GM23248 (cell line): Measurements from ENCODE around the gene CDH20. TPM values are rescaled to one million over a fixed set of nuclear protein-coding genes. Genes with fewer than 3 reads are reported as not detected.

Source experiments
- DNase-seq: peaks from one replicate; pipeline ENCODE4 v3.0.0-alpha.2; 2015
- H2AFZ ChIP-seq: fragments of 200-600 bp; sonication (generic); 2 replicates; pipeline ENCODE4 v1.6.1; 2016; ENCODE audit warnings: antibody characterized with exemption
- H3F3A ChIP-seq: fragments of 200-600 bp; sonication (generic); 2 replicates; pipeline ENCODE4 v1.6.1; 2016; ENCODE audit warnings: mild to moderate bottlenecking, antibody characterized with exemption, mixed run types; ENCODE audit not compliant: insufficient read depth
- H3K27ac ChIP-seq: fragments of 200-600 bp; sonication (generic); 2 replicates; pipeline ENCODE4 v1.5.1; 2016; ENCODE audit warnings: mild to moderate bottlenecking
- H3K27me3 ChIP-seq: fragments of 200-600 bp; sonication (generic); replicated peaks from 2 replicates; pipeline ENCODE4 v1.6.1; 2016; ENCODE audit warnings: mild to moderate bottlenecking; ENCODE audit not compliant: insufficient read depth
- H3K36me3 ChIP-seq: fragments of 200-600 bp; sonication (generic); 2 replicates; pipeline ENCODE4 v1.6.1; 2016; ENCODE audit warnings: low read depth, mild to moderate bottlenecking
- H3K4me1 ChIP-seq: fragments of 200-600 bp; sonication (generic); 2 replicates; pipeline ENCODE4 v1.6.1; 2016; ENCODE audit warnings: mild to moderate bottlenecking; ENCODE audit not compliant: insufficient read depth
- H3K4me2 ChIP-seq: fragments of 200-600 bp; sonication (generic); one replicate; pipeline ENCODE4 v1.6.1; 2016; ENCODE audit warnings: mild to moderate bottlenecking; ENCODE audit not compliant: unreplicated experiment
- H3K4me3 ChIP-seq: fragments of 200-600 bp; sonication (generic); 2 replicates; pipeline ENCODE4 v1.5.1; 2016; ENCODE audit warnings: mild to moderate bottlenecking
- H3K79me2 ChIP-seq: fragments of 200-600 bp; sonication (generic); 2 replicates; pipeline ENCODE4 v1.6.1; 2016; ENCODE audit warnings: mild to moderate bottlenecking; ENCODE audit not compliant: insufficient read depth
- H3K9ac ChIP-seq: fragments of 200-600 bp; sonication (generic); 2 replicates; pipeline ENCODE4 v1.6.1; 2016; ENCODE audit warnings: mild to moderate bottlenecking
- H3K9me2 ChIP-seq: fragments of 200-600 bp; sonication (generic); 2 replicates; pipeline ENCODE4 v1.6.1; 2016; ENCODE audit warnings: mixed run types, mild to moderate bottlenecking, moderate library complexity; ENCODE audit not compliant: insufficient read depth
- H3K9me3 ChIP-seq: fragments of 200-600 bp; sonication (generic); one replicate; pipeline ENCODE4 v1.6.1; 2017; ENCODE audit warnings: low read depth
- H4K20me1 ChIP-seq: fragments of 200-600 bp; sonication (generic); 2 replicates; pipeline ENCODE4 v1.6.0; 2016; ENCODE audit not compliant: insufficient read depth
- EZH2 ChIP-seq: fragments of 200-600 bp; sonication (generic); IDR thresholded peaks from 2 replicates; pipeline ENCODE4 v1.6.1; 2018; ENCODE audit warnings: antibody characterized with exemption, mild to moderate bottlenecking; ENCODE audit not compliant: insufficient read depth, poor library complexity, severe bottlenecking
- EZH2phosphoT487 ChIP-seq: fragments of 200-600 bp; sonication (generic); IDR thresholded peaks from 2 replicates; pipeline ENCODE4 v1.6.1; 2018; ENCODE audit warnings: antibody characterized with exemption, moderate library complexity, mild to moderate bottlenecking, low read depth; ENCODE audit not compliant: insufficient read depth
- WGBS, 2 experiments: methylation state at CpG; one replicate each; pipeline ENCODE4 v1.1.6; 2015 to 2017; ENCODE audit warnings: low lambda C conversion rate in 2 of 2, low coverage in 1 of 2; ENCODE audit errors: missing lambda C conversion rate in 2 of 2; 5-methylcytosine and 5-hydroxymethylcytosine counted together
- in situ Hi-C: fragments of 300-500 bp; cut with MboI; formaldehyde crosslinking; loops from 2 replicates; pipeline ENCODE4 v1.15.0; 2020
- polyA plus RNA-seq: library from polyadenylated mRNA; unstranded; fragments of >200 nt; fragmentation: Nextera tagmentation; extraction: Ambion mirVana; gene quantifications from 2 replicates; pipeline ENCODE4 v1.2.1, GENCODE V29; 2016
- total RNA-seq: library from RNA; depleted of rRNA; stranded (reverse); fragments of >200 nt; shearing (Covaris generic); gene quantifications from 2 replicates; pipeline ENCODE4 v1.2.3, GENCODE V29; 2014

CDH20 gene
- total and polyA plus RNA-seq, 2 experiments from 2014 or later, result not detected

- no peak for DNase-seq
These were observed 241.4 kb downstream of the CDH20 start for GRCh38 chr18:61574665-61575064.

GRCh38 chr18:61575419-61575818 is 242.2 kb downstream of the CDH20 start:
- Histone ChIP-seq H3K9ac (no peak overlapping the region), H3K27me3 (no peaks in the 10 kb centered on the region), H3K9me3 (no peaks in the 10 kb centered on the region), H3K36me3 (no peaks in the 10 kb centered on the region), H3K4me2 (no peak overlapping the region), H3K4me3 (no peak overlapping the region), H4K20me1 (no peaks in the 10 kb centered on the region), H3K9me2 (no peaks in the 10 kb centered on the region; the same call in 1 of the 2 replicates), H2AFZ (no peak overlapping the region), H3K79me2 (no peaks in the 10 kb centered on the region), H3F3A (no peaks in the 10 kb centered on the region), H3K27ac (no peak overlapping the region), H3K4me1 (peaks cover 7% of the 10 kb centered on the region)
- no peak for TF ChIP-seq EZH2phosphoT487
- no peak for TF ChIP-seq EZH2
- in situ Hi-C loops, result no loop called here
- 72 to 74% methylated on average over 3 of the region's 3 CpGs for WGBS, 2 experiments
- DNase-seq, result peak; percentile 19

More at GRCh38 chr18:61574665-61575064, 241.4 kb downstream of the CDH20 start:
- in situ Hi-C loops, result no loop called here
- Histone ChIP-seq H3F3A (peaks cover 4% of the 10 kb centered on the region), H3K4me3 (no peak overlapping the region), H4K20me1 (no peaks in the 10 kb centered on the region), H3K36me3 (no peaks in the 10 kb centered on the region), H3K79me2 (no peaks in the 10 kb centered on the region), H3K9ac (no peak overlapping the region), H3K9me2 (no peaks in the 10 kb centered on the region; the same call in 1 of the 2 replicates), H2AFZ (no peak overlapping the region), H3K9me3 (no peaks in the 10 kb centered on the region), H3K27ac (no peak overlapping the region), H3K4me2 (no peak overlapping the region), H3K27me3 (no peaks in the 10 kb centered on the region), H3K4me1 (peaks cover 14% of the 10 kb centered on the region)
- no peak for TF ChIP-seq EZH2
- no peak for TF ChIP-seq EZH2phosphoT487

DNA sequence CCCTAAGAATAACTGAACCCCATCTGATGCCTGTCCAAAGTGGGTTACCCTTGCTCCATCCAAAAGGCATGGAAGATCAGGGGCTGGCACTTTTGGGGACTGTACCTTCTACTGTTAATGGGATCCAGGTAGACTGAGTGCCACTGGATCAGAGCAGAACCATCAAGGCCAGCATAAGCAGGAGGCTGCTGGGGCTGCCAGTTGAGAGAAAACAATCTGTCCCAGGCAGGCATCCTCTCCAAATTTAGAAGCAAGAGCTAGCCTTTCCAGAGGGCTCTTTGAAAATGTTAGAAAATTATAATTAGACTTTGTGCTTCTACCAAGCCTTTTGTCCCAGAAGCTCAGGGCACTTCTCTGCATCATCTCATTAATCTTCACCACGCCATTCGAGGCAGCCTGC is 245.6 kb downstream of the CDH20 start:
- no peaks in the 10 kb centered on the region for H3K36me3 ChIP-seq
- 94 to 100% methylated on average over 2 of the region's 2 CpGs for WGBS, 2 experiments
- no peak overlapping the region for H2AFZ ChIP-seq
- no peak overlapping the region for H3K9ac ChIP-seq
- H4K20me1 ChIP-seq, result no peaks in the 10 kb centered on the region
- H3F3A ChIP-seq, result no peaks in the 10 kb centered on the region
- H3K27ac ChIP-seq, result no peak overlapping the region
- no peaks in the 10 kb centered on the region for H3K9me3 ChIP-seq
- H3K9me2 ChIP-seq, result no peaks in the 10 kb centered on the region; the same call in 1 of the 2 replicates
- H3K27me3 ChIP-seq, result no peaks in the 10 kb centered on the region
- DNase-seq, result no peak
- in situ Hi-C loops, result no loop called here
- no peak for TF ChIP-seq EZH2phosphoT487
- no peak for TF ChIP-seq EZH2
- H3K79me2 ChIP-seq, result no peaks in the 10 kb centered on the region
- no peak overlapping the region for H3K4me3 ChIP-seq
- H3K4me1 ChIP-seq, result peaks cover 13% of the 10 kb centered on the region
- no peak overlapping the region for H3K4me2 ChIP-seq

DNA sequence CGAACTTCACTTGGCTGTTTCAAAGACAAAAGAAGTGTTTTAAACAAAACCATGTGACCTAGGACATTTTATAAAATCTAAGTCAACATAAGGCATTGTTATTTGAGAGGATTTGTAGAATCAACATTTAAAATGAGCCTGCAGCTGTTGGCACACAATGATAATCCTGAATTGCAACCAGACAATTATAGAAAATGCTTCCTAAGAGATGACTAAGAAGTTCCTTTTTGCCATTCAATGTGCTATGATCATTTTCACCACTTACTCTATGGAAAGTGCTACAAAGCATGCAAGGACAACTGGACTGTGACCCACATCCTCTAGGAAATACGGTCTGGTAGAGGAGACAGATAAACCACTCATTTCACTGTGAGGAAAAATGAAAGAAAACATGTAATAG is 246.4 kb downstream of the CDH20 start:
- no peaks in the 10 kb centered on the region for H3K9me3 ChIP-seq
- no peak overlapping the region for H3K4me2 ChIP-seq
- H3K9ac ChIP-seq, result no peak overlapping the region
- H3K36me3 ChIP-seq, result no peaks in the 10 kb centered on the region
- no peaks in the 10 kb centered on the region; the same call in 1 of the 2 replicates for H3K9me2 ChIP-seq
- TF ChIP-seq EZH2phosphoT487 (no peak), EZH2 (no peak)
- no peak overlapping the region for H2AFZ ChIP-seq
- H3K4me1 ChIP-seq, result peaks cover 13% of the 10 kb centered on the region
- no peaks in the 10 kb centered on the region for H3K79me2 ChIP-seq
- 67 to 81% methylated on average over 2 of the region's 2 CpGs for WGBS, 2 experiments
- no peak overlapping the region for H3K27ac ChIP-seq
- H3K27me3 ChIP-seq, result no peaks in the 10 kb centered on the region
- H3K4me3 ChIP-seq, result no peak overlapping the region
- no peaks in the 10 kb centered on the region for H3F3A ChIP-seq
- in situ Hi-C loops, result no loop called here
- peak; percentile 8 for DNase-seq
- H4K20me1 ChIP-seq, result no peaks in the 10 kb centered on the region

DNA sequence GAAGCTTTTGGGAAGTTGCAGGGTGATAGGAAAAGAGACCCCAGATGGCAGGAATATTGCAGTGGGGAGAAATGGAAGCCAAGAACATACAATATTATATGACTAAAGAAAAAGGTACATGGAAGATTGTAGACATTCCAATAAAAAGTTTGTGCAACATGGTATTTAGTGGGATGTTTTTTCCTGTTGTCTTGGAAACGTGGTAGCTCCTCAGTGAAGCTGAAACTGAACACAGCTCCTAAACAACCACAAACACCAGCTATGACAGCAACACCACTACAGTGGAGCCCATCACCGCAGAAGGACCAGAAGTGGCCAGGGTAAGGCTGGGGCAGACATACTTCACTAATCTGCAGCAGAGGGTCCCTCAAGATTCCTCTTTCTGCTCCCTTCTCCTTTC is 246.8 kb downstream of the CDH20 start:
- no peaks in the 10 kb centered on the region; the same call in 1 of the 2 replicates for H3K9me2 ChIP-seq
- peak; percentile 13 for DNase-seq
- TF ChIP-seq EZH2phosphoT487 (no peak), EZH2 (no peak)
- WGBS, 2 experiments, result 84 to 89% methylated on average over 2 of the region's 2 CpGs
- no peaks in the 10 kb centered on the region for H3K27me3 ChIP-seq
- no peaks in the 10 kb centered on the region for H3K36me3 ChIP-seq
- H3K27ac ChIP-seq, result no peak overlapping the region
- peaks cover 13% of the 10 kb centered on the region for H3K4me1 ChIP-seq
- H3K4me2 ChIP-seq, result no peak overlapping the region
- H3K9me3 ChIP-seq, result no peaks in the 10 kb centered on the region
- no peak overlapping the region for H2AFZ ChIP-seq
- no peaks in the 10 kb centered on the region for H3F3A ChIP-seq
- in situ Hi-C loops, result loop anchor here (10.0 kb wide), 1 partner anchor 315 kb away; the partner anchor contains the start of gene RNF152
- no peak overlapping the region for H3K9ac ChIP-seq
- no peak overlapping the region for H3K4me3 ChIP-seq
- no peaks in the 10 kb centered on the region for H3K79me2 ChIP-seq
- no peaks in the 10 kb centered on the region for H4K20me1 ChIP-seq
